GM20000 (cell line): ENCODE data around the gene FAM78B.

ENCODE experiments used
- DNase-seq: peaks from one replicate; pipeline ENCODE4 v3.0.0; 2012; ENCODE audit warnings: low spot score
- CTCF ChIP-seq: IDR thresholded peaks from 2 replicates; pipeline ENCODE4 v1.5.1; 2012; ENCODE audit warnings: mild to moderate bottlenecking, control low read depth; ENCODE audit errors: extremely low read depth, missing control alignments

FAM78B gene

GRCh38 chr1:166122873-166123466 lies 43.8 kb downstream of the FAM78B start:
- TF ChIP-seq CTCF, result no peak
- no peak for DNase-seq

GRCh38 chr1:166121010-166121409 lies 45.8 kb downstream of the FAM78B start:
- DNase-seq, result no peak
- TF ChIP-seq CTCF, result no peak

- TF ChIP-seq CTCF, result no peak
Measured at GRCh38 chr1:166120281-166120680, 46.5 kb downstream of the FAM78B start.

GRCh38 chr1:166119471-166119965 lies 47.3 kb downstream of the FAM78B start:
- no peak for TF ChIP-seq CTCF
- DNase-seq, result no peak

More at GRCh38 chr1:166120281-166120680, 46.5 kb downstream of the FAM78B start:
- DNase-seq, result no peak

- TF ChIP-seq CTCF, result no peak
- DNase-seq, result no peak
Measured at GRCh38 chr1:166117776-166118175, 49.0 kb downstream of the FAM78B start.

GRCh38 chr1:166116026-166116425 lies 50.8 kb downstream of the FAM78B start:
- DNase-seq, result no peak
- no peak for TF ChIP-seq CTCF

GRCh38 chr1:166114419-166114818 lies 52.4 kb downstream of the FAM78B start:
- no peak for DNase-seq
- TF ChIP-seq CTCF, result no peak
